GM23338 (cell line): Measurements from ENCODE around the gene JAG2. TPM values are rescaled to one million over a fixed set of nuclear protein-coding genes. Genes with fewer than 3 reads are reported as not detected.

ENCODE experiments used
- ATAC-seq: fragments of 200-7000 bp; cut with Tn5 transposase; 3 replicates; pipeline ENCODE4 v1.9.1; 2020
- DNase-seq: peaks from one replicate; pipeline ENCODE4 v3.0.0-alpha.2; 2015; ENCODE audit warnings: low spot score
- H2AFZ ChIP-seq: fragments of 200-600 bp; sonication (generic); 2 replicates; pipeline ENCODE4 v1.8.0; 2016; ENCODE audit warnings: antibody characterized with exemption, mild to moderate bottlenecking, moderate library complexity
- H3F3A ChIP-seq: fragments of 200-600 bp; sonication (generic); replicated peaks from 2 replicates; pipeline ENCODE4 v1.8.0; 2017; ENCODE audit warnings: antibody characterized with exemption, mixed run types, low read depth
- H3K27ac ChIP-seq: fragments of 200-600 bp; sonication (generic); 2 replicates; pipeline ENCODE4 v1.6.1; 2016; ENCODE audit warnings: low read depth
- H3K27me3 ChIP-seq: fragments of 200-600 bp; sonication (generic); 2 replicates; pipeline ENCODE4 v1.8.0; 2016; ENCODE audit warnings: mild to moderate bottlenecking, mixed run types, moderate library complexity; ENCODE audit not compliant: insufficient read depth
- H3K36me3 ChIP-seq: fragments of 200-600 bp; sonication (generic); 2 replicates; pipeline ENCODE4 v1.8.0; 2016; ENCODE audit warnings: mild to moderate bottlenecking; ENCODE audit not compliant: insufficient read depth
- H3K4me1 ChIP-seq: fragments of 200-600 bp; sonication (generic); 2 replicates; pipeline ENCODE4 v1.8.0; 2016; ENCODE audit warnings: mild to moderate bottlenecking, moderate library complexity; ENCODE audit not compliant: insufficient read depth
- H3K4me2 ChIP-seq: fragments of 200-600 bp; sonication (generic); 2 replicates; pipeline ENCODE4 v1.7.1; 2017; ENCODE audit warnings: mixed run types
- H3K4me3 ChIP-seq: fragments of 200-600 bp; sonication (generic); 2 replicates; pipeline ENCODE4 v1.6.1; 2016; ENCODE audit warnings: mixed run types
- H3K79me2 ChIP-seq: fragments of 200-600 bp; sonication (generic); replicated peaks from 2 replicates; pipeline ENCODE4 v1.8.0; 2017; ENCODE audit warnings: mild to moderate bottlenecking; ENCODE audit not compliant: insufficient read depth
- H3K9me2 ChIP-seq: fragments of 200-600 bp; sonication (generic); 2 replicates; pipeline ENCODE4 v1.8.0; 2017; ENCODE audit not compliant: insufficient read depth
- H4K20me1 ChIP-seq: fragments of 200-600 bp; sonication (generic); replicated peaks from 2 replicates; pipeline ENCODE4 v1.8.0; 2017; ENCODE audit warnings: mild to moderate bottlenecking; ENCODE audit not compliant: insufficient read depth
- H3K27ac Mint-ChIP-seq: 2 replicates; pipeline ENCODE4 v1.8.0; 2020; ENCODE audit warnings: inconsistent platforms, mild to moderate bottlenecking, moderate library complexity, mixed read lengths
- H3K27me3 Mint-ChIP-seq: 3 replicates; pipeline ENCODE4 v1.8.0; 2022; ENCODE audit warnings: low read depth, mild to moderate bottlenecking, moderate library complexity, mixed read lengths, inconsistent platforms; ENCODE audit not compliant: insufficient read depth, poor library complexity
- H3K36me3 Mint-ChIP-seq: 3 replicates; pipeline ENCODE4 v1.8.0; 2021; ENCODE audit warnings: low read depth, mild to moderate bottlenecking, inconsistent platforms, moderate library complexity, mixed read lengths
- H3K4me1 Mint-ChIP-seq: 3 replicates; pipeline ENCODE4 v1.8.0; 2020; ENCODE audit warnings: mild to moderate bottlenecking, inconsistent platforms, mixed read lengths
- H3K4me3 Mint-ChIP-seq: 3 replicates; pipeline ENCODE4 v1.8.0; 2021; ENCODE audit warnings: moderate library complexity, mild to moderate bottlenecking, inconsistent platforms, mixed read lengths
- H3K9me3 Mint-ChIP-seq: 3 replicates; pipeline ENCODE4 v1.8.0; 2020; ENCODE audit warnings: moderate library complexity, mild to moderate bottlenecking, inconsistent platforms, mixed read lengths
- CTCF ChIP-seq, 2 experiments: fragments of 200-600 bp in 1 of 2; sonication (generic) in 1 of 2; conservative IDR thresholded peaks; 2 replicates each; pipeline versions ENCODE4 v1.5.1 to v1.6.1; 2016 to 2017; ENCODE audit warnings: antibody characterized with exemption in 2 of 2, low read depth in 2 of 2, mild to moderate bottlenecking in 2 of 2, moderate library complexity in 1 of 2
- EZH2 ChIP-seq: fragments of 200-600 bp; sonication (generic); IDR thresholded peaks from one replicate; pipeline ENCODE4 v1.8.0; 2017; ENCODE audit warnings: antibody characterized with exemption, mild to moderate bottlenecking, low read depth; ENCODE audit not compliant: unreplicated experiment
- EZH2phosphoT487 ChIP-seq: fragments of 200-600 bp; sonication (generic); IDR thresholded peaks from one replicate; pipeline ENCODE4 v1.8.1; 2018; ENCODE audit warnings: antibody characterized with exemption; ENCODE audit not compliant: unreplicated experiment
- JUNB ChIP-seq: IDR thresholded peaks from one replicate; pipeline ENCODE4 v1.6.1; 2016; ENCODE audit warnings: antibody characterized with exemption; ENCODE audit not compliant: unreplicated experiment
- NANOG ChIP-seq: IDR thresholded peaks from 2 replicates; pipeline ENCODE4 v1.6.1; 2016; ENCODE audit warnings: antibody characterized with exemption, borderline replicate concordance
- POLR2AphosphoS5 ChIP-seq: IDR thresholded peaks from 2 replicates; pipeline ENCODE4 v1.6.1; 2016; ENCODE audit warnings: antibody characterized with exemption, low read depth
- STAT1 ChIP-seq: IDR thresholded peaks from one replicate; pipeline ENCODE4 v1.6.1; 2016; ENCODE audit warnings: antibody characterized with exemption; ENCODE audit not compliant: unreplicated experiment
- ZNF114 ChIP-seq: fragments of 250-450 bp; sonication (Bioruptor Pico); IDR thresholded peaks from 2 replicates; pipeline ENCODE4 v1.5.0; 2020; ENCODE audit warnings: mild to moderate bottlenecking, moderate library complexity
- ZNF331 ChIP-seq: fragments of 250-450 bp; sonication (Bioruptor Pico); IDR thresholded peaks from 2 replicates; pipeline ENCODE4 v1.5.0; 2020; ENCODE audit warnings: low read depth, mild to moderate bottlenecking, moderate library complexity
- ZNF462 ChIP-seq: fragments of 250-450 bp; sonication (Bioruptor Pico); IDR thresholded peaks from 2 replicates; pipeline ENCODE4 v1.5.0; 2020; ENCODE audit warnings: mild to moderate bottlenecking, moderate library complexity
- polyA plus RNA-seq: library from polyadenylated mRNA; unstranded; fragments of >200 nt; fragmentation: Nextera tagmentation; extraction: Ambion mirVana; gene quantifications from 2 replicates; pipeline ENCODE4 v1.2.1, GENCODE V29; 2016
- total RNA-seq: library from RNA; depleted of rRNA; stranded (reverse); fragments of >200 nt; shearing (Covaris generic); gene quantifications from 2 replicates; pipeline ENCODE4 v1.2.3, GENCODE V29; 2014
- TF ChIP-seq, protein P1 (sequence below): IDR thresholded peaks from 2 replicates; pipeline ENCODE4 v1.6.1; 2016; ENCODE audit warnings: antibody characterized with exemption

Gene JAG2
- total and polyA plus RNA-seq, 2 experiments from 2014 or later: 1.9 to 10.3 TPM

DNA sequence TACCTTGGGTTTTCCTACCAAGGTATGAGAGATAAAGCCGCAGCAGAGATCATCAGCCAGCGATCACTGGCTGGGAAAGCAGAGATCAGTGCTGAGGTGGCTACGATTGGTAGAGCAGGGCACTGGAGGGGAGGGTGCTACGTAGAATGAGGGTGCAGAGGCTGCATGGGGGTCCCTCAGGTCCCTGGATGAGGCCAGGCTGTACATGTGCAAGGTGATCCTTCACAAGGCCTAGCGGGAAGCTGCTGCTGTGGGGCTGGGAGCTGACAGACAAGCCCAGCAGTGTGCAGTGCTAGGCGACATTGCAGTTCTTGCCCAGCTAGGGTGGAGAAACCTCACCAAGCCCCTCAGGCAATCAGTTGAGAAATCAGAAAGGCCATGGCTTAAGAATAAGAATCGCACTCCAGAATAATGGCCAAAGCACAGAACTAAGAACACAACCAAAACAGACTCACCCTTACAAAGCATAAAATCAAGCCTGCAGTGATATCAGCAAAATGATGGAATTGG lies 66.2 kb downstream of the JAG2 start:
- ATAC-seq (no peak), DNase-seq (no peak)
- H3K4me2 ChIP-seq: no peak overlapping the region
- H3K9me3 Mint-ChIP-seq: peaks cover 34% of the 10 kb centered on the region
- no peaks in the 10 kb centered on the region for H3K27me3 ChIP-seq
- peaks cover 2% of the 10 kb centered on the region for H3K27me3 Mint-ChIP-seq
- no peaks in the 10 kb centered on the region for H3K4me1 ChIP-seq
- H3K27ac ChIP-seq: no peak overlapping the region
- no peak overlapping the region for H2AFZ ChIP-seq
- no peaks in the 10 kb centered on the region for H3K9me2 ChIP-seq
- peaks cover 4% of the 10 kb centered on the region for H3K36me3 Mint-ChIP-seq
- no peak overlapping the region for H3K4me3 Mint-ChIP-seq
- no peaks in the 10 kb centered on the region for H3K79me2 ChIP-seq
- no peak for TF ChIP-seq ZNF114 (CRISPR knock-in tag)
- no peak for TF ChIP-seq EZH2phosphoT487
- no peak for TF ChIP-seq EZH2
- TF ChIP-seq JUNB: no peak
- no peak for TF ChIP-seq POLR2AphosphoS5
- TF ChIP-seq NANOG: no peak
- no peak overlapping the region for H3K27ac Mint-ChIP-seq
- H3K4me1 Mint-ChIP-seq: no peaks in the 10 kb centered on the region
- no peaks in the 10 kb centered on the region for H3K36me3 ChIP-seq
- no peak overlapping the region for H3K4me3 ChIP-seq
- no peaks in the 10 kb centered on the region for H4K20me1 ChIP-seq
- H3F3A ChIP-seq: no peaks in the 10 kb centered on the region

GRCh38 chr14:105100910-105101309 lies 67.7 kb downstream of the JAG2 start:
- Histone ChIP-seq H2AFZ (no peak overlapping the region), H3K79me2 (no peaks in the 10 kb centered on the region), H3K27me3 (no peaks in the 10 kb centered on the region), H3K4me3 (no peak overlapping the region), H3K27ac (no peak overlapping the region), H4K20me1 (no peaks in the 10 kb centered on the region), H3F3A (no peaks in the 10 kb centered on the region), H3K36me3 (no peaks in the 10 kb centered on the region), H3K9me2 (no peaks in the 10 kb centered on the region), H3K4me2 (no peak overlapping the region), H3K4me1 (no peaks in the 10 kb centered on the region)
- Mint-ChIP-seq H3K27ac (no peak overlapping the region), H3K9me3 (peaks cover 34% of the 10 kb centered on the region), H3K4me1 (no peaks in the 10 kb centered on the region), H3K36me3 (peaks cover 4% of the 10 kb centered on the region), H3K27me3 (peaks cover 3% of the 10 kb centered on the region), H3K4me3 (no peak overlapping the region)
- ATAC-seq: no peak
- no peak for DNase-seq
- TF ChIP-seq STAT1 (no peak), ZNF114 (CRISPR knock-in tag) (no peak), ZNF331 (CRISPR knock-in tag) (no peak), ZNF462 (CRISPR knock-in tag) (no peak), CTCF (conservative IDR thresholded peaks at IDR 0.05; ENCODE audit: low read depth in 2 of 2) (no peak), JUNB (no peak), POLR2AphosphoS5 (no peak)
- TF ChIP-seq, protein P1, sequence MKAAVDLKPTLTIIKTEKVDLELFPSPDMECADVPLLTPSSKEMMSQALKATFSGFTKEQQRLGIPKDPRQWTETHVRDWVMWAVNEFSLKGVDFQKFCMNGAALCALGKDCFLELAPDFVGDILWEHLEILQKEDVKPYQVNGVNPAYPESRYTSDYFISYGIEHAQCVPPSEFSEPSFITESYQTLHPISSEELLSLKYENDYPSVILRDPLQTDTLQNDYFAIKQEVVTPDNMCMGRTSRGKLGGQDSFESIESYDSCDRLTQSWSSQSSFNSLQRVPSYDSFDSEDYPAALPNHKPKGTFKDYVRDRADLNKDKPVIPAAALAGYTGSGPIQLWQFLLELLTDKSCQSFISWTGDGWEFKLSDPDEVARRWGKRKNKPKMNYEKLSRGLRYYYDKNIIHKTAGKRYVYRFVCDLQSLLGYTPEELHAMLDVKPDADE: no peak
